Naive thymus-derived CD8-positive, alpha-beta T cell (primary cell): ENCODE measurements around the gene PEX12. TPM values are rescaled to one million over a fixed set of nuclear protein-coding genes. Genes with fewer than 3 reads are reported as not detected.
"Not testable (repeated sequence)": the region's sequence is repeated elsewhere in the genome, so short reads cannot be mapped to it uniquely, and the experiment has no call there.

ENCODE experiments used
- ATAC-seq, 2 donors: fragments of 150-1000 bp; cut with Tn5 transposase in 1 of 2; sonication (Bioruptor Pico), chemical (Tn5 transposase) in 1 of 2; 1 replicate in 1 of 2; 2 replicates in 1 of 2; pipeline ENCODE4 v1.10.0; 2021; ENCODE audit warnings: mild to moderate bottlenecking in 2 of 2, moderate library complexity in 2 of 2
- POLR2A ChIA-PET: fragments of 350-600 bp; sonication (Branson Sonifier 250); formaldehyde crosslinking; loops from one replicate; lab custom pipeline; 2021; ENCODE audit warnings: antibody characterized with exemption; lab: Charles Lee
- DNase-seq, 10 donors: peaks; one replicate each; pipeline versions ENCODE4 v3.0.0 to v3.0.0-alpha.2; 2020 to 2022
- H3K27ac Mint-ChIP-seq, 10 donors: one replicate each; pipeline ENCODE4 v1.8.0; 2020 to 2022; ENCODE audit warnings: mild to moderate bottlenecking in 10 of 10, mixed read lengths in 10 of 10, moderate library complexity in 4 of 10, inconsistent platforms in 1 of 10
- H3K27me3 Mint-ChIP-seq, 5 donors: one replicate each; pipeline ENCODE4 v1.8.0; 2021 to 2022; ENCODE audit warnings: mixed read lengths in 5 of 5
- H3K36me3 Mint-ChIP-seq, 3 donors: one replicate each; pipeline ENCODE4 v1.8.0; 2020 to 2022; ENCODE audit warnings: mixed read lengths in 3 of 3, mild to moderate bottlenecking in 2 of 3, inconsistent platforms in 1 of 3
- H3K4me1 Mint-ChIP-seq, 4 donors: one replicate each; pipeline ENCODE4 v1.8.0; 2021 to 2022; ENCODE audit warnings: mixed read lengths in 4 of 4
- H3K4me3 Mint-ChIP-seq, 10 donors: one replicate each; pipeline ENCODE4 v1.8.0; 2020 to 2022; ENCODE audit warnings: mild to moderate bottlenecking in 10 of 10, mixed read lengths in 10 of 10, moderate library complexity in 6 of 10, inconsistent platforms in 1 of 10
- H3K9me3 Mint-ChIP-seq, 9 donors: one replicate each; pipeline ENCODE4 v1.8.0; 2020 to 2022; ENCODE audit warnings: mixed read lengths in 9 of 9, mild to moderate bottlenecking in 3 of 9, inconsistent platforms in 1 of 9, moderate library complexity in 1 of 9
- polyA plus RNA-seq, 3 donors: library from polyadenylated mRNA; unstranded; fragments of 300-500 nt; fragmentation: Illumina TruSeq; gene quantifications; one replicate each; pipeline ENCODE4 v1.2.3, GENCODE V29; 2021
- total RNA-seq, 8 experiments: library from RNA in 2 of 8; stranded (reverse) in 2 of 8; gene quantifications; one replicate each; pipeline ENCODE4 v1.2.3 and lab custom pipeline; 2021 to 2026

The PEX12 gene
- total and polyA plus RNA-seq, 5 experiments from 2014 or later: 1.7 to 6.8 (median 2.5) TPM

DNA sequence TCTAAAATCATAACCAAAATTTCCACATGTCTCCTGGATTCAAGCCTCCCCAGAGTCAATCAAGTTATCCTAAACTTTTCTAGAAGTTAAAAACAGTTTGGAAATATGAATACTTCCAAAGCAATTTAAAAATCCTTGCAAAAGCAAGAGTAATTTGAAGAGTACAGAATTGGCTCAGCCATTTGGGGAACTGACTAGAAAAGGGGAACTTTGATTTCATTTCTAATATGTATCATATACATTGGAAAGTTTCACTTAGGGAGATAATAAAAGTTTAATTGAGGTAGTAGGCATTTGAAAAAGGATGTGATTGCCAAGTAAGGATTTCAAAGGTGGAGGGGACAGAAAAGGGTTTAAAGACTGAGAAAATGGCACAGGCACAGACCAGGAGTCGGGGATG is 31.9 kb downstream of the PEX12 start:
- no peak overlapping the region for H3K4me3 Mint-ChIP-seq
- DNase-seq: no peak
- no peak for ATAC-seq
- H3K36me3 Mint-ChIP-seq: peaks cover 0 to 2% (median 0%) of the 10 kb centered on the region in 3 donors
- no peak overlapping the region for H3K27ac Mint-ChIP-seq
- H3K4me1 Mint-ChIP-seq: peaks cover 4 to 24% (median 11%) of the 10 kb centered on the region in 4 donors
- no peaks in the 10 kb centered on the region for H3K9me3 Mint-ChIP-seq
- POLR2A ChIA-PET: no interaction called here
- H3K27me3 Mint-ChIP-seq: no peaks in the 10 kb centered on the region

DNA sequence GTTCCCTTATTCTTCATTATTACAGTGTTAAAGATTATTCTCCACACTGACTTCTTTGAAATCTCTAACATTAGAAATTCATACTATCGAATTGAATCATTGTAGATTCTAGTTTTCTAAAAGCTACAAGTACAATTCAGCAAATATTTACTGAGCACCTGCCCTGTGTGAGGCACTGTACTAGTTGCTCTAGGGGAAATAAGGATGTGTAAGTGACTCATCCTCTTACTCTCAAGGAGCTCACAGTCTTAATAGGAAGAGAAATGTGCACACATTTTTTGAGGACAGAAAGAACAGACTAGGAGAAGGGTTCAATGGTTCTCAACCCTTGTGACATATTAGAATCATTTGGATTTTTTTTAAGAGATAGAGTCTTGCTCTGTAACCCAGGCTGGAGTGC is 33.2 kb downstream of the PEX12 start:
- no peaks in the 10 kb centered on the region for H3K27me3 Mint-ChIP-seq

DNA sequence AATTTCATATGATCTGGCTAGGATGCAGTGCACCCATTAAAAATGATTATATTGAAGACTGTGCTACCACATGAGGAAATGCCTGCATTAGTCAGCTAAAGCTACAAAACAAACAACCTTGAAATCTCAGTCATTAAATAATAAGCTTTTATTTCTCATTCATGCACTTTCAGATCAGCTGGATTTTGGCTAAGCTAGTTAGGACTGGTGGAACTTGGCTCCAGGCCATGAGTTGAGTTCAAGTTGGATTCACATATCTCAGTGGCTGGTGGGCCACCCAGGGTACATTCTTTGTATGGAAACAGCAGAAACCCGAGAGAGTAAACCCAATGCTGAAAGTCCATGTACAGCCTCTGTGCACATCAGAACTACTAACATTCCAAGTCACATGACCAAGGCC is 34.5 kb downstream of the PEX12 start:
- H3K36me3 Mint-ChIP-seq: peaks cover 0 to 2% (median 0%) of the 10 kb centered on the region in 3 donors
- no peak overlapping the region for H3K4me3 Mint-ChIP-seq
- no peak for DNase-seq
- H3K9me3 Mint-ChIP-seq: no peaks in the 10 kb centered on the region
- H3K27ac Mint-ChIP-seq: peak overlapping the region in 2 of 10 donors; percentile 10 to 11
- peaks cover 14 to 50% (median 32%) of the 10 kb centered on the region in 4 donors for H3K4me1 Mint-ChIP-seq
- no peak for ATAC-seq
- POLR2A ChIA-PET: no interaction called here
- H3K27me3 Mint-ChIP-seq: no peaks in the 10 kb centered on the region

More for the DNA sequence above, 33.2 kb downstream of the PEX12 start:
- Mint-ChIP-seq H3K4me3 (no peak overlapping the region), H3K36me3 (peaks cover 0 to 2% (median 0%) of the 10 kb centered on the region in 3 donors), H3K4me1 (peaks cover 12 to 37% (median 20%) of the 10 kb centered on the region in 4 donors), H3K27ac (peak overlapping the region in 1 of 10 donors; percentile 29), H3K9me3 (no peaks in the 10 kb centered on the region)
- POLR2A ChIA-PET: interaction anchor here (0.6 kb wide), 1 partner anchor 36 kb away, joined by 3 read pairs; no protein-coding TSS in a partner anchor
- DNase-seq: no peak
- ATAC-seq: no peak

DNA sequence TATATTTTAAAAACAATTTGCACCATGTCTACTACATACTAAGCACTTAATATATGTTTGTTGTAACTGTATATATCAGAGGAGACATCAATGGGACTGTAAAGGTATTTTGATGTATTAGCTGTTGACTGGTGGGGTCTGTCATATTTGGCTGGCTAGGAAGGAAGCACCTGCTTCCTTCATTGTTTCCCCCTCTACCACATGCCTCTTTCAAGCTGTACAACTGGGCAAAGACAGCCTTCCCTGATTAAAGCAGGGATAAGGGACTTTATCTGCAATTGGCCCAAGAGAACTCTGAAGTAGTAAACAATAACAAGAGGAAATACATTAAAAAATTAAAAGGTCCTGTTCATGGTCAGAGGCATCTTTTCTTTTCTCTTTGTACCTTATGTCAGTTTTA is 35.4 kb downstream of the PEX12 start:
- no peak for ATAC-seq
- Mint-ChIP-seq H3K27ac (peak overlapping the region in 6 of 10 donors; percentile 10 to 72 (median 42)), H3K4me3 (peak overlapping the region in 1 of 10 donors; percentile 9), H3K27me3 (no peaks in the 10 kb centered on the region), H3K9me3 (no peaks in the 10 kb centered on the region), H3K4me1 (peaks cover 18 to 59% (median 40%) of the 10 kb centered on the region in 4 donors), H3K36me3 (peaks cover 0 to 2% (median 0%) of the 10 kb centered on the region in 3 donors)
- POLR2A ChIA-PET: interaction anchor here (1.1 to 1.4 kb wide), 3 partner anchors 276 to 329 kb away, joined by 3 read pairs; partner anchors contain the start of gene SLFN5
- no peak for DNase-seq

DNA sequence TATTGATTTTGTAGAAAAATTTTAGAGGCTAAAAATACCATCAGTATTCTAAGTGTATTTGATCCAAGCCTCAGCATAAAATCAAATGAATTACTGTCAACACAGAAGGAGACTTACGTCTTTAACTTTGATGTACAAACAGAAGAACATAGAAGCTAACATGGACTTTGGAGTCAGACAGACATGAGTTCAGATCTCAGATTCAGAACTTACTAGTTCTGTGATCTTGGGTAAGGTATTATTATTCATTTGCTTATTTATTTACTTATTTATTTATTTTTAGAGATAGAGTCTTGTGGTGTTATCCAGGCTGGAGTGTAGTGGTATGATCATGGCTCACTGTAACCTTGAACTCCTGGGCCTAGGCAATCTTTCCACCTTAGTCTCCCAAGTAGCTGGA is 36.9 kb downstream of the PEX12 start:
- H3K4me1 Mint-ChIP-seq: peaks cover 18 to 63% (median 48%) of the 10 kb centered on the region in 4 donors

DNA sequence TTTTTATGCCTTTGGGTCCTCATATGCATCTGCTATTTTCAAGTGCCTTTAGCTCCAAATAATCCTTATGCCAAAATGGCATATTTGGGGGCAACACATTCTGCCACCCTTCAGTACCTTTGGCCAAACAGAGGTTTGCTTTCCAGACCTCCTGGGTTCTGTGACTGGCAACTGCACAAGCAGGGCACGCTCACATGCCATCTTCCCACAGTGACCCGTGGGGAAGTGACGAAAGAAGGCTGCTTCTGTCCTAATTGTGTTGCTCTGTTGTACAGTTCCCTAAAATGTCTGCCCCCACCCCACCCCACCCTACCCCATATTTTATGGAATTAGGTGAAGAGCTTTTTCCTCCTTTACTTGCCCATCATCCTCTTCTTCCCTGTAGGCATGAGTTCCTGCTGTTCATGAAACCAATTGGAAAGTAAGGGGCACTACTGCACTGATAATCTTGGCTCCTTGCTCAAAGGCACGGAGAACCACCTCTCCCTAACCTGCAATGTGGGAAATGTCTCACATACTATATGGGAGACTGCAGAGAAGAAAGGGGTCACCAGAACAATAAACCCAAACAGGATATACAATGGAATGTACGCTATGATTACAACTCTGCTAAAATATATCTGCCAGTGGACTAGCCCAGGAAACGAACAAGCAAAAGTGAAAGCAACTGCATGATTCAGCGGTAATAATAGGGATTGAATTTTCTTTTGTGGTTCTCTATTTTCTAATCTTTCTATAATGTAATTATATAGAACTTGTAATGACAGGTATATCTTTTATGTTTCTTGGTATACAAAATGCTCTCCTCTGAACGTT is 37.6 kb downstream of the PEX12 start:
- POLR2A ChIA-PET: interaction anchor here (0.9 to 11.9 kb wide), 9 partner anchors 9 to 370 kb away, joined by 3 to 153 read pairs (median 6); partner anchors contain the start of genes AP2B1, PEX12 and SLFN5
- Mint-ChIP-seq H3K27me3 (no peaks in the 10 kb centered on the region), H3K9me3 (no peaks in the 10 kb centered on the region), H3K36me3 (peaks cover 0 to 7% (median 5%) of the 10 kb centered on the region in 3 donors), H3K4me1 (peaks cover 18 to 62% (median 51%) of the 10 kb centered on the region in 4 donors), H3K27ac (peak overlapping the region; percentile 80 to 100 (median 95)), H3K4me3 (peak overlapping the region; percentile 70 to 98 (median 89))
- DNase-seq: peak in 3 of 10 donors; percentile 13 to 38 (median 33)
- ATAC-seq: peak; percentile 37

More for the DNA sequence above, 36.9 kb downstream of the PEX12 start:
- Mint-ChIP-seq H3K9me3 (no peaks in the 10 kb centered on the region), H3K4me3 (peak overlapping the region; percentile 70 to 98 (median 89)), H3K27me3 (no peaks in the 10 kb centered on the region), H3K36me3 (peaks cover 0 to 3% (median 0%) of the 10 kb centered on the region in 3 donors), H3K27ac (peak overlapping the region; percentile 77 to 100 (median 95))
- no peak for ATAC-seq
- DNase-seq: no peak
- POLR2A ChIA-PET: interaction anchor here (0.8 to 11.9 kb wide), 5 partner anchors 9 to 327 kb away, joined by 3 to 153 read pairs (median 5); partner anchors contain the start of gene PEX12

DNA sequence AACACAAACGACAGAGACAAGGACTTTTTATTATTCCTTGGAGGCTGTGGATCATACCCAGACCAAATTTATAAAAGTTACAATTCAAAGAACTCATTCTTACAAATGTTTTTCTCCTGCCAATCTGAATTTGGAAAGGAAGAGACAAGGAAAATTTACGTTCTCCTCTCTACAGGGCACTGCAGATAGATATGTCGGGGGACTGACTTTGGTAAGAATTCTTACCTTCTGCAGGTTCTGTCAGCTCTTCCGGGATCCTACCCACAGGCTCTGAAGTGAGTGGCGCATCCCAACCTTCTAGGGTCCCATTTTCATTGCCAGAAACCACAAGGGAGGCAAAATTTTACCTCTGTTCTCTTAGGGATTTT is 38.7 kb downstream of the PEX12 start:
- H3K4me3 Mint-ChIP-seq: peak overlapping the region; percentile 64 to 98 (median 88)
- peaks cover 2 to 11% (median 6%) of the 10 kb centered on the region in 3 donors for H3K36me3 Mint-ChIP-seq
- POLR2A ChIA-PET: interaction anchor here (0.6 to 11.9 kb wide), 17 partner anchors 9 to 453 kb away, joined by 3 to 153 read pairs (median 4); partner anchors contain the start of genes PEX12, SLFN11, SLFN12 and SLFN13
- H3K27me3 Mint-ChIP-seq: no peaks in the 10 kb centered on the region
- H3K9me3 Mint-ChIP-seq: no peaks in the 10 kb centered on the region
- DNase-seq (no peak), ATAC-seq (no peak)
- H3K4me1 Mint-ChIP-seq: peaks cover 18 to 65% (median 52%) of the 10 kb centered on the region in 4 donors
- peak overlapping the region; percentile 90 to 100 (median 95) for H3K27ac Mint-ChIP-seq

DNA sequence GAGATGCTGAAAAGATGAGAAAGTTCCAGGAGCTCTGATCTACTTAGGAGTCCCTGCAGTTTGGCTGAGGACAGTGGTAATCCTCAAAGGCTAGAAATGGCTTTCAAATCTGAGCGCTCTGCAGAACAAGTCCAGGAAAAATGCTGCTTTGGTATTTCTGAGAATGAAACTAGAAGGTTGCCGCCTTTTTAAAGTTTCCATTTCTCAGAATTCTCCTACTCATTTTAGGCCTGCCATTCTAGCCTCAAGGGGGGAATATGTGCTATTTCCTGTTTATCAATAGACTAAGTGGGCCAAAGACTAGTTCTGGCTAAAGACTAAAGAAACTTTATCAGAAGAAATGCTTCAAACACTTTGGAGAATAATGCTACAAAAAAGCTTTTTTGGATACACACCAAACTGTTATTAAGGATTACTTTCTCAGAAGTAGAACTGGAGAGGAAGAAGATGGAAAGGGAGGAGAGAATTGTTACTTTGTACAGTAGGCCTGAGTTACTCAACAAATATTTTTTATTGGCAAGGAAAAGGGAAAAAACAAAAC is 40.7 kb downstream of the PEX12 start, which contains the start of gene SLFN12L:
Gene SLFN12L (minus strand): TSS at position 78 of the 541 bp plus-strand sequence. CDS start 15,314 bp downstream, outside the sequence.
- ATAC-seq: peak; percentile 16 to 20
- no peaks in the 10 kb centered on the region for H3K9me3 Mint-ChIP-seq
- peaks cover 6 to 16% (median 15%) of the 10 kb centered on the region in 3 donors for H3K36me3 Mint-ChIP-seq
- peaks cover 23 to 65% (median 56%) of the 10 kb centered on the region in 4 donors for H3K4me1 Mint-ChIP-seq
- POLR2A ChIA-PET: interaction anchor here (0.7 to 11.9 kb wide), 17 partner anchors 16 to 376 kb away, joined by 3 to 153 read pairs (median 4); partner anchors contain the start of genes PEX12, SLFN11 and SLFN5
- H3K27ac Mint-ChIP-seq: peak within 1 kb of the TSS; percentile 67 to 100 (median 95)
- no peaks in the 10 kb centered on the region for H3K27me3 Mint-ChIP-seq
- peak within 1 kb of the TSS; percentile 70 to 94 (median 91) for H3K4me3 Mint-ChIP-seq
- peak in 3 of 10 donors; percentile 27 to 61 (median 50) for DNase-seq

DNA sequence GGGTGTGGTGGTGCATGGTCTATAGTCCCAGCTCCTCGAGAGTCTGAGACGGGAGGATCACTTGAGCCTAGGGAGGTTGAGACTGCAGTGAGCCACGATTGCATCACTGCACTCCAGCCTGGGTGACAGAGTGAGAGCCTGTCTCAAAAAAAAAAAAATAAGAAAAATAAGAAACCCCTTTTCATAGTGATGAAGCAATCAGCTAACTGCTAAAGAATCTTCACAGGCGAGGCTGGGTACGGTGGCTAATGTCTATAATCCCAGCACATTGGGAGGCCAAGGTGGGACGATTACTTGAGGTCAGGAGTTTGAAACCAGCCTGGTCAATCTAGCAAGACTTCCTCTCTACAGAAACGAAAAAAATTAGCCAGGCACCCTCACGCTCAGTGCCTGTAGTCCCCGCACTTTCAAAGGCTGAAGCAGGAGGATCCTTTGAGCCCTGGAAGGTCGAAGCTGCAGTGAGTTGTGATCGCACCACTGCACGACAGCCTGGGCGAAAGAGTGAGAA is 41.7 kb downstream of the PEX12 start:
- H3K4me3 Mint-ChIP-seq: peak overlapping the region; percentile 70 to 94 (median 91)
- peaks cover 6 to 16% (median 16%) of the 10 kb centered on the region in 3 donors for H3K36me3 Mint-ChIP-seq
- peaks cover 23 to 69% (median 66%) of the 10 kb centered on the region in 4 donors for H3K4me1 Mint-ChIP-seq
- POLR2A ChIA-PET: interaction anchor here (0.5 to 11.9 kb wide), 21 partner anchors 15 to 376 kb away, joined by 3 to 153 read pairs (median 4); partner anchors contain the start of genes HEATR9, PEX12, SLFN11 and SLFN13
- peak overlapping the region; percentile 67 to 100 (median 95) for H3K27ac Mint-ChIP-seq
- peak in 3 of 10 donors; percentile 13 to 29 (median 22) for DNase-seq
- no peaks in the 10 kb centered on the region for H3K9me3 Mint-ChIP-seq
- H3K27me3 Mint-ChIP-seq: no peaks in the 10 kb centered on the region
- ATAC-seq: peak; percentile 39 to 40

DNA sequence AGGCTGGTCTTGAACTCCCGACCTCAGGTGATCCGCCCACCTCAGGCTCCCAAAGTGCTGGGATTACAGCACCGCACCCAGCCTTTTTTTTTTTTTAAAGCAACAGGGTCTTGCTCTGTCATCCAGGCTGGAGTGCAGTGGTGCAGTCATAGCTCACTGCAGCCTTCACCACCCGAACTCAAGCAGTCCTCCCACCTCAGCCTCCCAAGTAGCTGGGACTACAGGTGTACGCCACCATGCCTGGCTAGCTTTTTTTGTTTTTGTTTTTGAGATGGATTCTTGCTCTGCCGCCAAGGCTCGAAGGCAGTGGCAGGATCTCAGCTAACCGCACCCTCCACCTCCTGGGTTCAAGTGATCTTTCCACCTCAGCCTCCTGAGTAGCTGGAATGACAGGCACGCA is 43.0 kb downstream of the PEX12 start:
- H3K27me3 Mint-ChIP-seq, DNase-seq, ATAC-seq, H3K9me3 Mint-ChIP-seq: not testable (repeated sequence)
- peaks cover 8 to 21% (median 16%) of the 10 kb centered on the region in 3 donors for H3K36me3 Mint-ChIP-seq
- POLR2A ChIA-PET: interaction anchor here (0.7 to 11.9 kb wide), 13 partner anchors 48 to 322 kb away, joined by 3 to 153 read pairs (median 6); partner anchors contain the start of genes SLFN13 and SLFN5
- H3K4me1 Mint-ChIP-seq: peaks cover 26 to 68% (median 65%) of the 10 kb centered on the region in 4 donors
- H3K4me3 Mint-ChIP-seq: peak overlapping the region; percentile 70 to 94 (median 91)
- H3K27ac Mint-ChIP-seq: peak overlapping the region; percentile 67 to 100 (median 95)

DNA sequence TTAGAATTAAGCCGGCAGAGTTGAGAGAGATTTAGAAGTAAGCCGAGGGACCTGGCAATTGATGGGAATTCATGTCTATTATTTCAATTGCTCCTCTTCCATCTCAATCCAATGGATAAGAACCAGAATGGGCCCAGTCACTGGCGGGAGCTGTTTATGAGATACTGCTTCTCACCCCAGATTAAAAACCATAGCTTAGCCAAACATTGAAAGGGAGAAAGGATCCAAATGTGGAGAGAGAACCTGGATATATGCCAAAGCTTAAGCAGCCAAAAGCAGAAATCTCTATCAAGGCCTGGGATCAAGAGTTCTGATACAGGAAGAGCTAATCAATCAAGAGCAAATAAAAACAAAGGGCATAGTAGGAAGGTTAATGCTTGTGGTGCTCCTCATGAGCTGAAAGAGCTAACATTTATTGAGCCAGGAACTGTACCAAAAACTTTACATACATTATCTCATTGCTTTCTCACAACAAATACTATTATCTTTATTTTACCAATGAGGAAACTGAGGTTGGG is 43.7 kb downstream of the PEX12 start:
- Mint-ChIP-seq H3K27ac (peak overlapping the region; percentile 67 to 100 (median 95)), H3K36me3 (peaks cover 8 to 25% (median 16%) of the 10 kb centered on the region in 3 donors), H3K4me1 (peaks cover 24 to 65% (median 64%) of the 10 kb centered on the region in 4 donors)

More for the DNA sequence above, 43.7 kb downstream of the PEX12 start:
- ATAC-seq: no peak
- no peak for DNase-seq
- no peaks in the 10 kb centered on the region for H3K27me3 Mint-ChIP-seq
- no peaks in the 10 kb centered on the region for H3K9me3 Mint-ChIP-seq
- POLR2A ChIA-PET: interaction anchor here (0.5 to 11.9 kb wide), 20 partner anchors 11 to 471 kb away, joined by 3 to 153 read pairs (median 5); partner anchors contain the start of genes RFFL, SLFN11, SLFN13 and SLFN5
- H3K4me3 Mint-ChIP-seq: peak overlapping the region; percentile 70 to 94 (median 91)
